HEK293 (cell line): ENCODE measurements around the gene CLK2.

ENCODE experiments used
- CTCF ChIA-PET: fragments of 350-600 bp; formaldehyde crosslinking; extraction: SDS; loops from one replicate; lab custom pipeline; 2021; ENCODE audit warnings: antibody characterized with exemption; lab: Yijun Ruan, JAX
- POLR2A ChIA-PET: fragments of 300-600 bp; formaldehyde crosslinking; extraction: SDS; loops from one replicate; lab custom pipeline; 2020; ENCODE audit warnings: antibody characterized with exemption, inconsistent platforms; lab: Yijun Ruan, JAX
- H3K27ac ChIP-seq: fragments of 200-500 bp; sonication (Bioruptor generic); 2 replicates; pipeline ENCODE4 v1.5.1; 2014; ENCODE audit warnings: low read depth, low read length, control low read depth, inconsistent platforms; ENCODE audit errors: extremely low read depth
- H3K36me3 ChIP-seq, 2 experiments: fragments of 200-500 bp in 1 of 2; sonication (Bioruptor generic) in 1 of 2; 1 replicate in 1 of 2; 2 replicates in 1 of 2; pipeline ENCODE4 v1.5.1; 2014 to 2017; ENCODE audit warnings: inconsistent platforms in 2 of 2, low read length in 2 of 2; ENCODE audit not compliant: control insufficient read depth in 2 of 2, insufficient read depth in 1 of 2
- H3K4me1 ChIP-seq: fragments of 200-500 bp; sonication (Bioruptor generic); 2 replicates; pipeline ENCODE4 v1.5.1; 2014; ENCODE audit warnings: mild to moderate bottlenecking, low read length, inconsistent platforms; ENCODE audit not compliant: control insufficient read depth, insufficient read depth
- H3K4me3 ChIP-seq: 2 replicates; pipeline ENCODE4 v1.5.1; 2011; ENCODE audit warnings: low read depth, mild to moderate bottlenecking, control low read depth, low read length, moderate library complexity
- H3K9me3 ChIP-seq: fragments of 200-500 bp; sonication (Bioruptor generic); 2 replicates; pipeline ENCODE4 v1.5.1; 2014; ENCODE audit warnings: low read depth, low read length, inconsistent platforms; ENCODE audit not compliant: control insufficient read depth, insufficient read depth
- HOXA7 ChIP-seq: sonication (generic); formaldehyde crosslinking; IDR thresholded peaks from 2 replicates; pipeline ENCODE4 v1.8.1; 2022; ENCODE audit warnings: missing genetic modification reagents, borderline replicate concordance
- TCF7L2 ChIP-seq: IDR thresholded peaks from 2 replicates; pipeline ENCODE4 v1.6.1; 2011; ENCODE audit warnings: low read depth, mild to moderate bottlenecking, inconsistent platforms, low read length, moderate library complexity, borderline replicate concordance
- ZBTB20 ChIP-seq: fragments of 450-650 bp; formaldehyde crosslinking; IDR thresholded peaks from 2 replicates; pipeline ENCODE4 v1.5.1; 2016; ENCODE audit warnings: missing biosample characterization, missing genetic modification characterization
- ZEB2 ChIP-seq: fragments of 450-650 bp; formaldehyde crosslinking; IDR thresholded peaks from 2 replicates; pipeline ENCODE4 v1.5.1; 2016; ENCODE audit warnings: missing biosample characterization, missing genetic modification characterization
- ZFP3 ChIP-seq: fragments of 450-650 bp; formaldehyde crosslinking; IDR thresholded peaks from 2 replicates; pipeline ENCODE4 v1.5.1; 2016; ENCODE audit warnings: low read depth, missing biosample characterization, missing genetic modification characterization
- ZIC2 ChIP-seq: fragments of 450-650 bp; formaldehyde crosslinking; IDR thresholded peaks from 2 replicates; pipeline ENCODE4 v1.5.1; 2016; ENCODE audit warnings: missing biosample characterization, missing genetic modification characterization
- ZNF169 ChIP-seq: fragments of 450-650 bp; formaldehyde crosslinking; IDR thresholded peaks from 2 replicates; pipeline ENCODE4 v1.5.1; 2016; ENCODE audit warnings: missing biosample characterization, missing genetic modification characterization
- ZNF175 ChIP-seq: fragments of 450-650 bp; formaldehyde crosslinking; IDR thresholded peaks from 2 replicates; pipeline ENCODE4 v1.5.1; 2016; ENCODE audit warnings: missing biosample characterization, missing genetic modification characterization
- ZNF341 ChIP-seq: fragments of 450-650 bp; formaldehyde crosslinking; IDR thresholded peaks from 2 replicates; pipeline ENCODE4; 2016; ENCODE audit warnings: low read depth, missing biosample characterization, missing genetic modification characterization
- ZNF433 ChIP-seq: fragments of 450-650 bp; formaldehyde crosslinking; IDR thresholded peaks from 2 replicates; pipeline ENCODE4 v1.5.1; 2016; ENCODE audit warnings: missing biosample characterization, missing genetic modification characterization, low read depth
- ZNF48 ChIP-seq: fragments of 450-650 bp; formaldehyde crosslinking; IDR thresholded peaks from 2 replicates; pipeline ENCODE4 v1.5.1; 2016; ENCODE audit warnings: missing biosample characterization, missing genetic modification characterization
- ZNF658 ChIP-seq: fragments of 450-650 bp; formaldehyde crosslinking; IDR thresholded peaks from 2 replicates; pipeline ENCODE4; 2016; ENCODE audit warnings: missing biosample characterization, missing genetic modification characterization
- ZNF664 ChIP-seq: fragments of 450-650 bp; formaldehyde crosslinking; IDR thresholded peaks from 2 replicates; pipeline ENCODE4 v1.5.1; 2016; ENCODE audit warnings: missing biosample characterization, missing genetic modification characterization
- ZNF768 ChIP-seq: fragments of 450-650 bp; formaldehyde crosslinking; IDR thresholded peaks from 2 replicates; pipeline ENCODE4 v1.5.1; 2018; ENCODE audit warnings: missing biosample characterization, mild to moderate bottlenecking, missing genetic modification characterization
- ZNF830 ChIP-seq: fragments of 450-650 bp; IDR thresholded peaks from 2 replicates; pipeline ENCODE4 v1.5.0; 2018; ENCODE audit warnings: missing biosample characterization, missing genetic modification characterization, low read depth, mild to moderate bottlenecking, moderate library complexity
- TF ChIP-seq, protein P1 (sequence below): fragments of 450-650 bp; formaldehyde crosslinking; conservative IDR thresholded peaks from 2 replicates; pipeline ENCODE4 v1.5.1; 2016; ENCODE audit warnings: low read depth, missing biosample characterization, missing genetic modification characterization
- TF ChIP-seq, protein P2 (sequence below): fragments of 450-650 bp; formaldehyde crosslinking; IDR thresholded peaks from 2 replicates; pipeline ENCODE4 v1.5.1; 2017; ENCODE audit warnings: missing biosample characterization, missing genetic modification characterization
- TF ChIP-seq, protein P3 (sequence below): fragments of 450-650 bp; formaldehyde crosslinking; IDR thresholded peaks from 2 replicates; pipeline ENCODE4 v1.5.1; 2016; ENCODE audit warnings: missing biosample characterization, missing genetic modification characterization, borderline replicate concordance
- TF ChIP-seq, protein P4 (sequence below): sonication (generic); formaldehyde crosslinking; IDR thresholded peaks from 2 replicates; pipeline ENCODE4 v1.8.1; 2022; ENCODE audit warnings: mild to moderate bottlenecking, moderate library complexity, missing genetic modification reagents

Gene CLK2

DNA sequence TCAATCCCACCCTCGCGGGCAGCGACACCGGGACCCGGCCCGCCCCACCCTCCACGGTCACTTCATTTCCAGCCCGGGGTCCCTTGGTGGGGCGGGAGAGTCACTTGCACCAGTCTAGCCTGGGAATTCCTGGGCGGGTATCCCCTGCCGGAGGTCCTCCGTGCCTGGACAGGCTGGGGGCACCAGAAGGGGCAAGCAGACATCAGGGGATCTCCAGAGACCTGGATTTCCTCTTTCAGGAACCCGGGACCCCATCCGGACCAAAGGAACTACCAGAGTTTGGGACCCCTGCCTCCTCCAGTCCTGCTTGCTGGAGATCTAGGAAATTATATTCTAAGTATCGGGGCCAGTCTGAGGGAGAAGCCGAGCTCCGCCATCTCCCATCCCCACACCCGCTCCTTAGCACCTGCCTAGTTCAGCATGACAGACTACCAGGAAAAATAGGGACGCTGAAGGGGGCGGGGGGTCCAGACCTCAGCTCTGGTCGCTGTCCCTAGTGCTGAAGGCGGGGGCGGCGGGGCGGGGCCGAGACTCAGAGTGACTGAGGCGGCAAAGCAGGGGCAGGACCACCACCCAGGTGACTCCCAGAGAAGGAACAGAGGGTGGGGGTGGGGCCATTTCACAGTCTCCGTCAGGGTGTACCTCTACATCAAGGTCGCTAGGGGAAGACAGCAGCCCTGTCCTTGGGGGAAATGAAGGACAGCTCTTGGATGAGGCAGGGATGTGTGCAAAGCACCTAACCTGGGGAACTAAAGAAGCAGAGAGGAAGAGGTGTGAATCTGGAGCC, 4.8 kb upstream of the CLK2 start (continued):
- TF ChIP-seq, protein P1, sequence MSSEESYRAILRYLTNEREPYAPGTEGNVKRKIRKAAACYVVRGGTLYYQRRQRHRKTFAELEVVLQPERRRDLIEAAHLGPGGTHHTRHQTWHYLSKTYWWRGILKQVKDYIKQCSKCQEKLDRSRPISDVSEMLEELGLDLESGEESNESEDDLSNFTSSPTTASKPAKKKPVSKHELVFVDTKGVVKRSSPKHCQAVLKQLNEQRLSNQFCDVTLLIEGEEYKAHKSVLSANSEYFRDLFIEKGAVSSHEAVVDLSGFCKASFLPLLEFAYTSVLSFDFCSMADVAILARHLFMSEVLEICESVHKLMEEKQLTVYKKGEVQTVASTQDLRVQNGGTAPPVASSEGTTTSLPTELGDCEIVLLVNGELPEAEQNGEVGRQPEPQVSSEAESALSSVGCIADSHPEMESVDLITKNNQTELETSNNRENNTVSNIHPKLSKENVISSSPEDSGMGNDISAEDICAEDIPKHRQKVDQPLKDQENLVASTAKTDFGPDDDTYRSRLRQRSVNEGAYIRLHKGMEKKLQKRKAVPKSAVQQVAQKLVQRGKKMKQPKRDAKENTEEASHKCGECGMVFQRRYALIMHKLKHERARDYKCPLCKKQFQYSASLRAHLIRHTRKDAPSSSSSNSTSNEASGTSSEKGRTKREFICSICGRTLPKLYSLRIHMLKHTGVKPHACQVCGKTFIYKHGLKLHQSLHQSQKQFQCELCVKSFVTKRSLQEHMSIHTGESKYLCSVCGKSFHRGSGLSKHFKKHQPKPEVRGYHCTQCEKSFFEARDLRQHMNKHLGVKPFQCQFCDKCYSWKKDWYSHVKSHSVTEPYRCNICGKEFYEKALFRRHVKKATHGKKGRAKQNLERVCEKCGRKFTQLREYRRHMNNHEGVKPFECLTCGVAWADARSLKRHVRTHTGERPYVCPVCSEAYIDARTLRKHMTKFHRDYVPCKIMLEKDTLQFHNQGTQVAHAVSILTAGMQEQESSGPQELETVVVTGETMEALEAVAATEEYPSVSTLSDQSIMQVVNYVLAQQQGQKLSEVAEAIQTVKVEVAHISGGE (tag by site-specific recombination): peak; percentile 15
- TF ChIP-seq ZBTB20 (tag by site-specific recombination) (peak; percentile 69; the same call in 1 of the 2 replicates), ZNF830 (tag by site-specific recombination) (no peak), TCF7L2 (no peak)
- TF ChIP-seq, all 188 proteins: peak for 15

DNA sequence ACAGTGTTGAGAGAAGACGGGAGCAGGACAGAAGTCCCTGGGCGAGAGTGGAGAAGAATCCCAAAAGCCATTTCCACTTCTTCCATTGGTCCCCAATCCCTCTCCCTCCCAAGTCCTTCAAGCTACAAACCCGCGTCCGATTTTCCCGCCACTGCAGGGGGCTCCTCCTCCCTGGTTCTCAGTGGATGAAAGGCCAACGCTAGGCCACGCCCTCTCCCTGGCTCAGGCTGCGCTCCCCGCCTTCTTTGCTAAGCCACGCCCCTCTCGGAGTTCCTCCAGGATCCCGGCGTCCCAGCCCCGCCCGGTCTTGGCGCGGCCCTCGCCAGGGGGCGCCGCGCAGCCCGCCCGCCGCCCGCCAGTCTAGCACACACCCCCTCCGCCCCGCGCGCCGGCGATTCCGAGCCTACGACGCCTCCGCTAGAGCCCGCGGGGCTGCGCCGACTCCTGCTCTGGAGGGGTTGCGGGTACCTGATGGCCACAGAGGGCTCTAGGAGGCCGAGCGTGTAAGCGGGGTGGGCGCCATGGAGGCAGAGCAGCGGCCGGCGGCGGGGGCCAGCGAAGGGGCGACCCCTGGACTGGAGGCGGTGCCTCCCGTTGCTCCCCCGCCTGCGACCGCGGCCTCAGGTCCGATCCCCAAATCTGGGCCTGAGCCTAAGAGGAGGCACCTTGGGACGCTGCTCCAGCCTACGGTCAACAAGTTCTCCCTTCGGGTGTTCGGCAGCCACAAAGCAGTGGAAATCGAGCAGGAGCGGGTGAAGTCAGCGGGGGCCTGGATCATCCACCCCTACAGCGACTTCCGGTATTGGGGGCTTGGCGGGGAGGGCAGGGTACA, 4.0 kb upstream of the CLK2 start, which contains the start of gene HCN3:
Gene HCN3 (plus strand): TSS at position 394 of the 832 bp plus-strand sequence. CDS start 128 bp downstream, at position 522.
- H3K27ac ChIP-seq: peak within 1 kb of the TSS; percentile 58; the same call in 1 of the 2 replicates
- H3K9me3 ChIP-seq: no peaks in the 10 kb centered on the region
- H3K4me3 ChIP-seq: peak within 1 kb of the TSS; percentile 75
- ChIA-PET CTCF (interaction anchor here (0.6 to 5.2 kb wide), 17 partner anchors 10 to 203 kb away, joined by 3 to 45 read pairs (median 3); partner anchors contain the start of gene KRTCAP2), POLR2A (interaction anchor here (0.6 to 1.4 kb wide), 10 partner anchors 9 to 188 kb away, joined by 3 to 7 read pairs (median 4); partner anchors contain the start of genes FDPS and SCAMP3)
- peaks cover 0 to 4% of the 10 kb centered on the region in 2 experiments; a peak in 1 of 3 replicates for H3K36me3 ChIP-seq
- H3K4me1 ChIP-seq: no peaks in the 10 kb centered on the region
- TF ChIP-seq ZIC2 (tag by site-specific recombination) (peak; percentile 25; the same call in 1 of the 2 replicates), ZNF341 (tag by site-specific recombination) (peak; percentile 75), ZNF433 (no peak), ZNF768 (tag by site-specific recombination) (no peak), ZNF169 (no peak), HOXA7 (CRISPR knock-in tag) (no peak), ZEB2 (peak; percentile 69; the same call in 1 of the 2 replicates), ZFP3 (tag by site-specific recombination) (no peak), ZNF48 (tag by site-specific recombination) (no peak), ZNF664 (tag by site-specific recombination) (no peak), ZNF658 (tag by site-specific recombination) (no peak), ZNF175 (tag by site-specific recombination) (no peak)
- TF ChIP-seq, protein P2, sequence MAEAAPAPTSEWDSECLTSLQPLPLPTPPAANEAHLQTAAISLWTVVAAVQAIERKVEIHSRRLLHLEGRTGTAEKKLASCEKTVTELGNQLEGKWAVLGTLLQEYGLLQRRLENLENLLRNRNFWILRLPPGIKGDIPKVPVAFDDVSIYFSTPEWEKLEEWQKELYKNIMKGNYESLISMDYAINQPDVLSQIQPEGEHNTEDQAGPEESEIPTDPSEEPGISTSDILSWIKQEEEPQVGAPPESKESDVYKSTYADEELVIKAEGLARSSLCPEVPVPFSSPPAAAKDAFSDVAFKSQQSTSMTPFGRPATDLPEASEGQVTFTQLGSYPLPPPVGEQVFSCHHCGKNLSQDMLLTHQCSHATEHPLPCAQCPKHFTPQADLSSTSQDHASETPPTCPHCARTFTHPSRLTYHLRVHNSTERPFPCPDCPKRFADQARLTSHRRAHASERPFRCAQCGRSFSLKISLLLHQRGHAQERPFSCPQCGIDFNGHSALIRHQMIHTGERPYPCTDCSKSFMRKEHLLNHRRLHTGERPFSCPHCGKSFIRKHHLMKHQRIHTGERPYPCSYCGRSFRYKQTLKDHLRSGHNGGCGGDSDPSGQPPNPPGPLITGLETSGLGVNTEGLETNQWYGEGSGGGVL (tag by site-specific recombination): peak; percentile 34; the same call in 1 of the 2 replicates
- TF ChIP-seq, protein P3, sequence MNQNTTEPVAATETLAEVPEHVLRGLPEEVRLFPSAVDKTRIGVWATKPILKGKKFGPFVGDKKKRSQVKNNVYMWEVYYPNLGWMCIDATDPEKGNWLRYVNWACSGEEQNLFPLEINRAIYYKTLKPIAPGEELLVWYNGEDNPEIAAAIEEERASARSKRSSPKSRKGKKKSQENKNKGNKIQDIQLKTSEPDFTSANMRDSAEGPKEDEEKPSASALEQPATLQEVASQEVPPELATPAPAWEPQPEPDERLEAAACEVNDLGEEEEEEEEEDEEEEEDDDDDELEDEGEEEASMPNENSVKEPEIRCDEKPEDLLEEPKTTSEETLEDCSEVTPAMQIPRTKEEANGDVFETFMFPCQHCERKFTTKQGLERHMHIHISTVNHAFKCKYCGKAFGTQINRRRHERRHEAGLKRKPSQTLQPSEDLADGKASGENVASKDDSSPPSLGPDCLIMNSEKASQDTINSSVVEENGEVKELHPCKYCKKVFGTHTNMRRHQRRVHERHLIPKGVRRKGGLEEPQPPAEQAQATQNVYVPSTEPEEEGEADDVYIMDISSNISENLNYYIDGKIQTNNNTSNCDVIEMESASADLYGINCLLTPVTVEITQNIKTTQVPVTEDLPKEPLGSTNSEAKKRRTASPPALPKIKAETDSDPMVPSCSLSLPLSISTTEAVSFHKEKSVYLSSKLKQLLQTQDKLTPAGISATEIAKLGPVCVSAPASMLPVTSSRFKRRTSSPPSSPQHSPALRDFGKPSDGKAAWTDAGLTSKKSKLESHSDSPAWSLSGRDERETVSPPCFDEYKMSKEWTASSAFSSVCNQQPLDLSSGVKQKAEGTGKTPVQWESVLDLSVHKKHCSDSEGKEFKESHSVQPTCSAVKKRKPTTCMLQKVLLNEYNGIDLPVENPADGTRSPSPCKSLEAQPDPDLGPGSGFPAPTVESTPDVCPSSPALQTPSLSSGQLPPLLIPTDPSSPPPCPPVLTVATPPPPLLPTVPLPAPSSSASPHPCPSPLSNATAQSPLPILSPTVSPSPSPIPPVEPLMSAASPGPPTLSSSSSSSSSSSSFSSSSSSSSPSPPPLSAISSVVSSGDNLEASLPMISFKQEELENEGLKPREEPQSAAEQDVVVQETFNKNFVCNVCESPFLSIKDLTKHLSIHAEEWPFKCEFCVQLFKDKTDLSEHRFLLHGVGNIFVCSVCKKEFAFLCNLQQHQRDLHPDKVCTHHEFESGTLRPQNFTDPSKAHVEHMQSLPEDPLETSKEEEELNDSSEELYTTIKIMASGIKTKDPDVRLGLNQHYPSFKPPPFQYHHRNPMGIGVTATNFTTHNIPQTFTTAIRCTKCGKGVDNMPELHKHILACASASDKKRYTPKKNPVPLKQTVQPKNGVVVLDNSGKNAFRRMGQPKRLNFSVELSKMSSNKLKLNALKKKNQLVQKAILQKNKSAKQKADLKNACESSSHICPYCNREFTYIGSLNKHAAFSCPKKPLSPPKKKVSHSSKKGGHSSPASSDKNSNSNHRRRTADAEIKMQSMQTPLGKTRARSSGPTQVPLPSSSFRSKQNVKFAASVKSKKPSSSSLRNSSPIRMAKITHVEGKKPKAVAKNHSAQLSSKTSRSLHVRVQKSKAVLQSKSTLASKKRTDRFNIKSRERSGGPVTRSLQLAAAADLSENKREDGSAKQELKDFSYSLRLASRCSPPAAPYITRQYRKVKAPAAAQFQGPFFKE: no peak
- TF ChIP-seq, protein P4, sequence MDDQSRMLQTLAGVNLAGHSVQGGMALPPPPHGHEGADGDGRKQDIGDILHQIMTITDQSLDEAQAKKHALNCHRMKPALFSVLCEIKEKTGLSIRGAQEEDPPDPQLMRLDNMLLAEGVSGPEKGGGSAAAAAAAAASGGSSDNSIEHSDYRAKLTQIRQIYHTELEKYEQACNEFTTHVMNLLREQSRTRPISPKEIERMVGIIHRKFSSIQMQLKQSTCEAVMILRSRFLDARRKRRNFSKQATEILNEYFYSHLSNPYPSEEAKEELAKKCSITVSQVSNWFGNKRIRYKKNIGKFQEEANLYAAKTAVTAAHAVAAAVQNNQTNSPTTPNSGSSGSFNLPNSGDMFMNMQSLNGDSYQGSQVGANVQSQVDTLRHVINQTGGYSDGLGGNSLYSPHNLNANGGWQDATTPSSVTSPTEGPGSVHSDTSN (CRISPR knock-in tag): 0 out of 2 replicates have a peak, but pooled peaks have one; percentile 68
